Measurements from ENCODE around the gene PARD6B.
"Not testable (repeated sequence)": the region's sequence is repeated elsewhere in the genome, so short reads cannot be mapped to it uniquely, and the experiment has no call there.

Gene PARD6B

GRCh38 chr20:50746138-50746940 is 15.0 kb downstream of the PARD6B start:
- DNase-seq = no peak

- DNase-seq = no peak
Observed at GRCh38 chr20:50747275-50747674, 15.9 kb downstream of the PARD6B start.

- DNase-seq = no peak
Observed at GRCh38 chr20:50750145-50750671, 18.8 kb downstream of the PARD6B start.

DNA sequence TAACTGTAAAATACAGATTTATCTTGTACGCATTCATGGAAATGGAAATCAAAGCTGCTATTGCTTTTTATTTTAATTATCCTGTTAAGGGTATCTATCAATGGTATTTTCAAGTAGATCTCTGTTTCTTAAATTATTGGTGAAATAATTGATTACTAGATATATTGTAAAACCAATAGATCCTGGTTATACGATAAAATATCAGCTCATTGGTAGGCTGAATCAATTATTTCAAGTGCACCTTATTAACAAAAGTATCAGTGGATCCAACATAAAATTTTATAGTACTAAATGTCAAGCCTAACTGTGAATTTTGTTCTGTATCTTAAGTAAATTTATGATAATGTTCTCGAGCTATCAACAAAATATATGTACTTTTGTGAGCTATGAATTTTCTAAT is 21.8 kb downstream of the PARD6B start:
- no peak for DNase-seq

- no peak for DNase-seq
Observed at GRCh38 chr20:50754420-50754819, 23.0 kb downstream of the PARD6B start.

- no peak for DNase-seq
Observed at GRCh38 chr20:50756447-50756846, 25.1 kb downstream of the PARD6B start.

- no peak for DNase-seq
Observed at GRCh38 chr20:50758469-50758868, 27.1 kb downstream of the PARD6B start.

- no peak for DNase-seq
Observed at GRCh38 chr20:50758992-50759391, 27.6 kb downstream of the PARD6B start.

GRCh38 chr20:50759678-50760077 is 28.3 kb downstream of the PARD6B start:
- no peak for DNase-seq

- DNase-seq = no peak
Observed at GRCh38 chr20:50762045-50762422, 30.7 kb downstream of the PARD6B start.

DNA sequence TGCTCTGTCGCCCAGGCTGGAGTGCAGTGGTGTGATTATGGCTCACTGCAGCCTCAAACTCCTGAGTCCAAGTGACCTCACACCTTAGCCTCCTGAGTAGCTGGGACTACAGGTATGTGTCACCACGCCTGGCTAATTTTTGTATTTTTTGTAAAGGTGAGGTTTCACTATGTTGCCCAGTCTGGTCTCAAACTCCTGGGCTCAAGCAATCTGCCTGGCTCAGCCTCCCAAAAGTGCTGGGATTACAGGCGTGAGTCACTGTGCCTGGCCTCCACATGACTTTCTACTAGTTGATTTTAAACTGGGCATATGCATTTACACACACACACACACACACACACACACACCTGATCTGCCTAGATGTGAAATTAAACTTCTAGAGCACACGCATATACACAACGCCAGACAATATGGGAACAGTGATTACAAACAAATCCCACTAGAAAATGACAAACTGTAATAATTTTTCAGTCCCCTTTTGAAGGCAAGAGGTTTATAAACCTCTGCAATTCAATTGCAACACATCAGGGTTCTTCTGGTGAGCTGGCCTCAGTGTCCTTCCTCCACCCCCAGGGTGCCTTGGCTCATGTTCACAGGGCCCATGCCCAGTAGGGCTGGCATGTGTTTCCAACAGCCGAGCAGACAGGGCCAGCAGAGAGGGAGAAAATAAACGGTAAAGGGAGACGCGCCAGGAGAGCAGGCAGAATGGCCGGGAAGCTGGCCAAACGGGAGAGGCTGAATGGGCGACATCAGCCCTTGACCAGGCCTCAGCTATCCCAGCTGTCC is 31.2 kb downstream of the PARD6B start:
- DNase-seq = peak; percentile 59

- DNase-seq = not testable (repeated sequence)
Observed at GRCh38 chr20:50763550-50764458, 32.4 kb downstream of the PARD6B start.

- not testable (repeated sequence) for DNase-seq
Observed at GRCh38 chr20:50765251-50765650, 33.9 kb downstream of the PARD6B start.

DNA sequence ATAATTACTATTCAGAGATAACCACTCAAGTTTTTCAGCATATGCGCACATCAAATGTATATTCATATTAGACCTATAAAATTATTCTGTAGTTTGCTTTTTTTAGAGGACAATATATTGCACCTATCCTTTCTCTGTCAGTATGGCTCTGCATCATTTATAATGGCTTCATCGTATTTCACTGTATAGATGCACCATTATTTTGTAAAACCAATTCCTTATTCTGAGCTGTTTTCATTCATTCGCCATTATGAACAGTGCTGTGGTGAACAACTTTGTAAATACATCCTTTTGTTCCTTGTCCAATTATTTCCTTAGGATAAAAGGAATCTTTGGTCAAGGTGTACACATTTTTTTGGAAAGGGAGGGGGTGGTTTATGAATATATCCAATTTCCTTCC is 34.3 kb downstream of the PARD6B start:
- no peak for DNase-seq

DNA sequence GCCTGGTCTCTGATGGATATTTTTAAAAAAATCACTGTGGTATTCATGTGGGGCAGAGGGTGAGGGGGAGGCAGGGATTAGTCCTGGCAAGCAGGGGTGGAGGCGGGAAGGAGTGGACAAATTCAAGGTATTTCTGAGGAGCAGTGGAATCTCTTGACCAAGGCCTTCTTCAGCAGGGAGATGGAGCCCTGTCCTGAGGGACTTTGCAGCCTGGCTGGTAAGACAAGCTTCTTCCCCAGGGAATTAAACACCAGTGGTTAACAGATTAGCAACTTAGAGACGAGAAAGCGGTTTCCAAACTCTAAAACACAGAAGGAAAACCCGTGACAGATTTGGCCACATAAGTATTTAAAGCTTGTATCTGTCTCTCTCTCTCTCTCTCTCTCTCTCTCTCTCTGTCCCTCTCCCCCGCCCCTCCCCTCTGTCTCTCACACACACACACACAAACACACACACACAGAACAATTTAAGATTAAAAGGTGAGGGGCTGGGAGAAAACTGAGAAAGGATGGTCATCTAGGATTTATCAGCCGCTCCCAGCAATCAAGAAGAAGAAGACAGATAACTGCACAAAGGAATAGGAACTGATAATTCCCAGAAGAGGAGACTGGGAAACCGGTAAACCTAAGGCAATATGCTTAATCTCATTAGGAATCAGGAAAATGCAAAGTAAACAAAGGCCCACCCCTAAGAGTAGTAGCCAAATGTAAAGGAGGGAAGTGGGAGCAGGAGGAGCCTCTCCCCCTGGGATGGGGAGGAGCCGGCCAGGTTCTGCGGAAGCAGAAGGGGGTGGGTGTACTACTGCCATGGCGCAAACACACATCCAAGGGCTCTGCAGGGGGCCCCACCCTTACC is 35.8 kb downstream of the PARD6B start:
- DNase-seq = not testable (repeated sequence)

DNA sequence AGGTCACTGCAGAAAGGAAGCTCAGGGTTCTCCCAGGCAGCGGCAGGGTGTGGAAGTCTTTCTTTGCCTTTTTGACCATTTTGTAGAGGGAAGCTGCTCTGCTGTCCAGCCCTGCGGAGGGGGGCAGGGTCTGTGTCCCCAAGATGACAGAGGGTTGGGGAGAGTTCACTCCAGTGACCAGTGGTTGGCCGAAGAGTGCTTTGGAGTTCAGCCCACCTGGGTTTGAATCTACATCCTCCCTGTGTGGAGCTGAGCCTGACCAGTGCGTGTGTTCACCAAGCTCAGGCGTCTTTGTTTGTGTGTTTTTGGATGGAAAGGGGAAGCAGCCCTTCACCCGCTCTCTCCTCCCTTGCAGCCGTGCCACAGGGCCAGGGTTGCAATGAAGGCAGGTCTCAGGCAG is 37.6 kb downstream of the PARD6B start:
- not testable (repeated sequence) for DNase-seq

DNA sequence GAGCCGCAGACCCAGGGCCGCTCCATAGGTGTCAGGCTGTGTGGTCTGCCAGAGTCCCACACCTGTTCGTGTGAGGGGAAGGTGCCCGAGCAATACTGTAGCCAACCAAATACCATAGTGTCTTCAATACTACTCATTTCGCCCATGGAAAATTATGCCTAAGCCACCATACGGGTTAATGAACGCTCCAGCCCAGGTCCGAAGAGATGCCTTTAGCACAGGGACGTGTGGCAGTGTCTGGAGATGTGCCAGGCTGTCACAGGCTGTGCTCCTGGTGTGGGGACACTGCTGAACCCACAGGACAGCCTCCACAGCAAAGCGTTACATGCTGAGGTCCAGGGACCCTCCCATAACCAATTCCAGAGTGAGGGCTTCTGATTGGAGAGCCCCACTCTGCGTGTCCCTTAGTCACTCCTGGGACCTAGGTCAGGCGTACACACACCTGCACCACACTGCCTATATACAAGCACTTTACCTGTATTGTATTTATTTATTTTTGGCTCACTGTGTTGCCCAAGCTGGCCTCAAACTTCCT is 38.2 kb downstream of the PARD6B start:
- DNase-seq = not testable (repeated sequence)

DNA sequence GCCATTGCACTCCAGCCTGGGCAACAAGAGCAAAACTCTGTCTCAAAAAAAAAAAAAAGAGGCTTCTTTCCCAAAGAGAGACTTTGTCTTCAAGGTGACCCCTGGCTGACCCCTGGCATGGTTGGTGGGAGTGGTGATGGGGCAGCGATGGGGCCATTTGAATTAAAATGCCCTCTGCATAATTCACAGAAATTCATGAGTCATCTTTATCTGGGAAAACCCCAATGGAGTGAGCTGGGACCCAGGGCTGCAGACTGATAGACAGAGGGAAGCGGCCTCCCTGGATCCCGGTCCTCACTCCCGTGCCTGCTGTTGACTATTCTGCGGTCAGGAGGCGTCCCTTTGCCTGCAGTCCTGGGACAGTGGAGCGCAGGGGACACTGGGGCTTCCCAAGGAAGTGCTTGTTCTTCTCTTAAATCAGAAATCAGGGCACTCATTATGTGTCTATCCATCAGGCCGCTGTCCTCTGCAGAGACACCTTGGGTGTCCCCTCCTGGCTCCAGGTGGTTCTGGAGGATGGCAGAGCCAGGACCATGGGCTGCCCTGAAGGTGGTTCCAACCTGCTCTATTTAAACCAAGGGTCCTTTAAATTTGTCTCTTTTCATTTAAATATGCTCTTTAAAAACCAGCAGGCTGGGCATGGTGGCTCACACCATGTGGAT is 40.2 kb downstream of the PARD6B start:
- DNase-seq = not testable (repeated sequence)

DNA sequence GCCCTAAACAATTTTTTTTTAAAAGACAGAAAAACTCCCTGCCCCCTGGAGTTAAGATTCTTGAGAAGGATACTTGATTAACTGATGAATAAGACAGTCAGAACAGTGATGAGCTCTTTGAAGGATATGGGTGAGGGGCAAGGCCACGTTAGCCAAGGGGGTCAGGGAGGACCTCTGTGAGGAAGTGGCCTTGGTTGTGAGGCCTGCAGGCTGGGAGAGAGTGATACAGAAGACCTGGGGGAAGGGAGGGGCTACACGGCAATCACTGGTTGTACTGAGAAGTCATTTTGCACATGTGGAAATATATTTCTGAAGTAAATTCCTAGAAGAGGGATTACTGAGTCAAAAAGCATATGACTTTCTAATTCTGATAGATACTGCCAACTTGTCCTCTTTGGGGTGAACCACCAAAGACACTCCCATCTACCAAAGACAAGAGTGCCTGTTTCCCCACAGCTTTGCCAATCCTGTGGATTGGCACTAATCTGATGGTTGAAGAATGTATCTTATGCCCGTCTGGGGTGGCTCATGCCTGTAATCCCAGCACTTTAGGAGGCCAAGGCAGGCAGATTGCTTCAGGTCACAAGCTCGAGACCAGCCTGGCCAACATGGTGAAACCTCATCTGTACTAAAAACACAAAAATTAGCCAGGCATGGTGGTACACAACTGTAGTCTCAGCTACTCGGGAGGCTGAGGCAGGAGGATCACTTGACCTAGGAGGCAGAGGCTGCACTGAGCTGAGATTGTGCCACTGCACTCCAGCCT is 41.2 kb downstream of the PARD6B start:
- no peak for DNase-seq

GRCh38 chr20:50774515-50774914 is 43.1 kb downstream of the PARD6B start:
- DNase-seq = no peak

Data from HCEC 1CT (cell line).